C1 segment of cervical spinal cord (tissue), 14 donors: Measurements from ENCODE around the gene RAET1E.
"Not testable (repeated sequence)": the region's sequence is repeated elsewhere in the genome, so short reads cannot be mapped to it uniquely, and the experiment has no call there.

Experiments used
- DNase-seq, 14 donors: peaks; one replicate each; lab custom pipeline; 2025; lab: John Stamatoyannopoulos, UW

Gene RAET1E

GRCh38 chr6:149897855-149898744 is at the start of gene RAET1E:
TSS of gene RAET1E (minus strand) at chr6:149898113. CDS start at chr6:149890901, 7,212 bp downstream.
- no peak for DNase-seq

GRCh38 chr6:149947533-149947932 is 49.6 kb upstream of the RAET1E start:
- not testable (repeated sequence) for DNase-seq

GRCh38 chr6:149946631-149947030 is 48.7 kb upstream of the RAET1E start:
- DNase-seq: not testable (repeated sequence)

- DNase-seq: not testable (repeated sequence)
These were observed 47.4 kb upstream of the RAET1E start for GRCh38 chr6:149945276-149945675.

GRCh38 chr6:149943321-149943720 is 45.4 kb upstream of the RAET1E start:
- not testable (repeated sequence) for DNase-seq

- DNase-seq: no peak
These were observed 44.5 kb upstream of the RAET1E start for GRCh38 chr6:149942461-149942829.

GRCh38 chr6:149941583-149942460 is 43.9 kb upstream of the RAET1E start, which contains the start of gene ULBP2:
TSS of gene ULBP2 (plus strand) at chr6:149942014. CDS start at chr6:149942073, 59 bp downstream.
- DNase-seq: peak in 13 of 14 donors; percentile 11 to 88 (median 53)

GRCh38 chr6:149940672-149940982 is 42.7 kb upstream of the RAET1E start:
- no peak for DNase-seq

GRCh38 chr6:149939909-149940671 is 42.2 kb upstream of the RAET1E start:
- no peak for DNase-seq

GRCh38 chr6:149939356-149939648 is 41.4 kb upstream of the RAET1E start:
- no peak for DNase-seq

- DNase-seq: no peak
These were observed 40.9 kb upstream of the RAET1E start for GRCh38 chr6:149938571-149939355.

- DNase-seq: not testable (repeated sequence)
These were observed 40.2 kb upstream of the RAET1E start for GRCh38 chr6:149938013-149938570.

- no peak for DNase-seq
These were observed 38.8 kb upstream of the RAET1E start for GRCh38 chr6:149936743-149937142.

GRCh38 chr6:149935668-149936067 is 37.8 kb upstream of the RAET1E start:
- DNase-seq: no peak

- no peak for DNase-seq
These were observed 37.3 kb upstream of the RAET1E start for GRCh38 chr6:149935246-149935645.

GRCh38 chr6:149934249-149935156 is 36.6 kb upstream of the RAET1E start:
- DNase-seq: peak in 7 of 14 donors; percentile 6 to 45 (median 24)

- no peak for DNase-seq
These were observed 35.5 kb upstream of the RAET1E start for GRCh38 chr6:149933461-149933860.

- DNase-seq: no peak
These were observed 35.1 kb upstream of the RAET1E start for GRCh38 chr6:149933036-149933435.

- DNase-seq: no peak
These were observed 33.6 kb upstream of the RAET1E start for GRCh38 chr6:149931501-149931900.

GRCh38 chr6:149929422-149929821 is 31.5 kb upstream of the RAET1E start:
- no peak for DNase-seq
